Putamen (tissue), 1 donor: ENCODE measurements around the gene ZNF792.
"Not testable (repeated sequence)": the region's sequence is repeated elsewhere in the genome, so short reads cannot be mapped to it uniquely, and the experiment has no call there.

Experiments used
- DNase-seq: peaks from one replicate; pipeline ENCODE4 v3.0.0-alpha.2; 2016; ENCODE audit warnings: low spot score

ZNF792 gene

DNA sequence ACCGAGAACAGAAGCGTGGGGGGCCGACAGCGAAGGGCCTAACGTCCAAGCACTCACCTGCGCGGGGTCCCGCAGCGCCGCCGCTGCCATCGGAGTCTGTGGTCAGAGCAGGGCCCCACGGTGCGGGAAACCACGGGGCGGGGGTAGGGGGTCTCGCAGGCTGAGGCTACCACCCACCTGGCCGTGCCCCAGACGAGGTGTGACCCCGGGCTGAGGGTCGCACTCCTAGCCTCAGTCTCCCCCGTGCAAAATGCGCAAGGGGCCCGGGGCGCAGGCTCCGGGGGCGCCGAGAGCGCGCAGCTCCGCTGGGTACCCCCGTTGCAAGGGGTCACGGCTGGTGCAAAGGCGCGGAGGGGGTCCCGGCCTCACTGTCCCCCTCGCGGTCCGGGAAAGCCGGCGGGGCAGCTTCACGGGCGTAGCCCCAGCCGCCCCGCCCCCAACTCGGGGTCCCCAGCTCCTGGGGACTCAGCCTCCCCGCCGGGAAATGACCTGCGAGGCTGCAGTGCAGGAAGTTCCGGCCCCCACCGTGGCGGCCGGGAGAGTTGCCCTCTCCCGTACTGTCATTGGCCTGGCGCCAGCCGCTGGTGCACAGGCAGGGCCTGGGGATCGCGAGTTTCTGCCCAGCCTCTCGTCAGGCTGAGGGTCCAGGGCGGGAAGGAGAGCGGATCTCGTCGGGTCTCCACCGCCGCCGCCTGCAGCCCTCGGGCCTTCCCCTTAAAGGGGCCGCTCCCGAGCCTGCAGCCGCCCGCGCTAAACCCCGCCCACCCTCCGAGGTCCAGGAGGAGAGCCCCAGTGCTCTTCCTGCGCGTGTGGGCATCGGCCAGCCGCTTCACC lies at the start of gene ZNF792:
ZNF792 (minus strand) TSS at position 657 of the 834 bp plus-strand sequence; CDS start at position 90, 567 bp downstream.
- peak; percentile 25 for DNase-seq

DNA sequence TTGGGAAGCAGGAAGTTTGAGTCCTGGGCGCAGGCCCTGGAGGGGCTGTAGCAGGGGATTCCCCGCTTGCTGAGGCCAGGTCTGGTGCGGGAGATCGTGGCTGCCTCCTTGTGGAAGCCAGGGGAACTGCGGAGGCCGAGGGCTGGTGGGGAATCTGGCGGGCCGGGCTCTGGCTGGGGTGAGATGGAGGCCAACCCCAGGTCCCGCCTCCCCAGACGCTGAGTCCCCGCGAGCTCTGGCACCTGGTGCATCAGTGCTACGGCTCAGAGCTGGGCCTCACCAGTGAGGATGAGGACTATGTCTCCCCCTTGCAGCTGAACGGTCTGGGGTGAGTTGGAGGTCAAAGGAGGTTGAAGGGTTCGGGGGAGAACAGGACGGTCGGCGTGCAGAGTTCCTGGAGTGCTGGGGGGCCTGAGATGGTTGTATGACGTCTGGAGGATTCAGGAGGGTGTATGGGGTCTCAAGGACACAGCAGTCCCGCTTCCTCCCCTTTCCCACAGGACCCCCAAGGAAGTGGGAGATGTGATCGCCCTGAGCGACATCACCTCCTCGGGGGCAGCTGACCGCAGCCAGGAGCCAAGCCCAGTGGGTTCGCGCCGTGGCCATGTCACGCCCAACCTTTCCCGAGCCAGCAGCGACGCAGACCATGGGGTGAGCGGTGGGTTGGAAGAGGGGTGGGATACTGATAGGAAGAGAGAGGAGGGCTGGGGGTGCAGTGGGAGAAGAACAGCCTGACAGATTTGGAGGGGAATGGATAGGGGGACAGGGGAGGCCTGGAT lies 49.2 kb upstream of the ZNF792 start:
- DNase-seq: no peak

DNA sequence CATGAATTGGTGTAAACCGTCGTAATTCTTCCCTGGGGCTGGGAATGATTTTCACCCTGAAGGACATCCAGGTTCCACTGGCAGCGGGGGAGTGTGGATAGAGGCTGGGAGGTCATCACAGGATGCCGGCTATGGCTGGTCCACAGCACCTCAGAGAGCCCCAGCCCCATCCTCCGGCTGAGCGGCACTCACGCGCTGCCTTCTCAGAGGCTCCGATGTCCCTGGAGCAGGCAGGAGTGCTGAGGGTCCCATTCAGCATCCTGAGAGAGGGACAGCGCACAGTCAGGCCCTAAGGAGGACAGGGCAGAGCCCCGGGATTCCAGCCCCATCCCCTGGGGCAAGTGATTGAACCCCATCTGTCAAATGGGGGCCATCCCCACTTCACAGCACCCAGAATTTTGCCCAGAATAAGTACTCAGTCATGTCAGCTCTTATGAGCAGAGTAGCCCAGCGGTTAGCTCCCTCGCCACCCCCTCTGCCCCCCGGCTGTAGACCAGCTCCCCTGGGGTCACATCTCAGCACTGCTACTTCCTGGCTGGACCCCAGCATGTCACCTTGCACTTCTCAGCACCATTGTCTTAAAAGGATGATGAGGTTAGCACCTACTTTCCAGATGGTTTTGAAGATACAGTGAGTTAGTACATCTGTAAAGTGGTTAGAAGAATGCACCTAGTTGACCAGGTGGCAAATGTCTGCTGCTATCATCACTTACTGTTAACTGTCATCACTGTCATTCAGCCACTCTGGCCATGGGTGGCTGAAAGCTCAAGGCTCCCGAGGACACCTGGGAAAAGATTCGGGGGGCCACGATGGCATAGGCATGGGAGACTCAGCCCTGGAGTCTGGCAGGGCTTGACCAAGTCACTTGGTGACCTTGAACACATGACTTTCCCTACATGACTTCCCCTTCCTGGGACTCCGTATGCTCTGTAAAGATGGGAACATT lies 48.0 kb upstream of the ZNF792 start:
- no peak for DNase-seq

DNA sequence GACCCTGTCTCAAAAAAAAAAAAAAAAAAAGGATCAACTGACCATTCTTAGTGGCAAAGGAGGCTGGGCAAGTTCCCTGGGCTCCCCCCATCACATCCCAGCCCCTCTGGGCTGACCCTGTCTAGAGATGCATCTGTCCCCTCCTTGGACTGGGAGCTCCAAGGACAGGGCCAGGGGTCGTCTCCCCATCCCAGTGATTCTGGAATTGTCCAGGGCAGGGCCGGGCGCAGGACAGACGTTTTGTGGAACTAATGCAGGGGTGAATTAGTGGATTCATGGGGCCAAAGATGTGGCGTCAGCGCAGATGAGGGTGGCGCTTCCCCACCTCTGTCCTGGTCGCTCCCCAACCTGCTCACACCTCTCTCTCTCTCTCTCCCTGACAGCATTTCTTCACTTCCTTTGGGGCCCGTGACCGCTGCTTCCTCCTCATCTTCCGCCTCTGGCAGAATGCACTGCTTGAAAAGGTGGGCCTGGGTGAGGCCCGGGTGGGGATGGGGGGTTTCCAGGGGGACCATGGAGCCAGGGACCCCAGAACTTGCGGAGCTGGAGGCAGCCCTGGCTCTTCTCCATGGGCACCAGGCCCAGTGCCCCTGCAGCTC lies 47.2 kb upstream of the ZNF792 start:
- no peak for DNase-seq

DNA sequence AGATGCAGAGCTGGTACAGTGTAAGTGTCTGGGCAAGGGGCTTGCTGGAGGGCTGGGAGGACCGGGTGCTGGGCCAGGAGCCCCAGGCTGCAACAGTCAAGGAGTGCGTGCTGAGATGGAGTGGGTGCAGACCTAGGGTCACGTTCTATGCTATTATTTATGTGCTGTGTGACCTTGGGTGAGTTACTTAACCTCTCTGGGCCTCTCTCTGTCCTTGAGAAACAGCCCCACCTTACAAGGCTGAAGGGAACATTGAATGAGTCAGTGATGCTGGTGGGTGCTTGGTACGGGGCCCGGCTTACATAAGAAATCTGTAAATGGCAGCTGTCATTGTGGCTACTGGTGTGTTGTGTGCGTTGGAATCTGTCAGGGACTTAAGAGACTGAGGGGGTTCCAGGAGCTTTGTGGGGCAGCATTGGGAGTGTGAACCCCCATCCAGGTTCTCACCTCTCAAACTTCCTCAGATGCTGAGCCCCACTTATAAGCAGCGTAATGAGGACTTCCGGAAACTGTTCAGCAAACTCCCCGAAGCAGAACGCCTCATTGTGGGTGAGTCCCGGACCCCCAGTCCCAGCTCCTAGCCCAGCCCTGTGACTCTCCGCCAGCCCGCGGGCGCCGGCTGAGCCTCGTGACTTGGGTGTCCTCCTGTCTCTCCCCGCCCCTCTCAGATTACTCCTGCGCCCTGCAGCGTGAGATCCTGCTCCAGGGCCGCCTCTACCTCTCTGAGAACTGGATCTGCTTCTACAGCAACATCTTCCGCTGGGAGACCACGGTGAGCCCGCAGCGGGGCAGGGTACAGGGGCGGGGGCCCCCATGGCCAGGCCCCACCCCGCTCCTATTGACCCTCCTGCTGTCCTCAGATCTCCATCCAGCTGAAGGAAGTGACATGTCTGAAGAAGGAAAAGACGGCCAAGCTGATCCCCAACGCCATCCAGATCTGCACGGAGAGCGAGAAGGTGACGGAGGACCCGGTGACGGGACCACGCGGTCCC lies 45.7 kb upstream of the ZNF792 start:
- DNase-seq: no peak

DNA sequence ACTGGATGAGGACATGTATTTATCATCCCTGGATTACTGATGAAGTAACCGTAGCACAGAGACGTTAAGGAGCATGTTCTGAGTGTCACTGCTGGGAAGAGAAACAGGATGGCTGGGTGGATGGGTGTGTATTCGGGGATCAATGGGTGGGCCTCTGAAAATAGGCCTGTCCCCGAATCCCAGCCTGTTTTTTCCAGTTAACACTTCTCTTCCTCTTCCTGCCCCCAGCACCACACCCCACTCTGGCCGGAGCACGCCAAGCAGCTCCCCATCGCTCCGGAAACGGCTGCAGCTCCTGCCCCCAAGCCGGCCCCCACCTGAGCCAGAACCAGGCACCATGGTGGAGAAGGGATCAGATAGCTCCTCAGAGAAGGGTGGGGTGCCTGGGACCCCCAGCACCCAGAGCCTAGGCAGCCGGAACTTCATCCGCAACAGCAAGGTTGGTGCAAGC lies 44.9 kb upstream of the ZNF792 start:
- DNase-seq: no peak

DNA sequence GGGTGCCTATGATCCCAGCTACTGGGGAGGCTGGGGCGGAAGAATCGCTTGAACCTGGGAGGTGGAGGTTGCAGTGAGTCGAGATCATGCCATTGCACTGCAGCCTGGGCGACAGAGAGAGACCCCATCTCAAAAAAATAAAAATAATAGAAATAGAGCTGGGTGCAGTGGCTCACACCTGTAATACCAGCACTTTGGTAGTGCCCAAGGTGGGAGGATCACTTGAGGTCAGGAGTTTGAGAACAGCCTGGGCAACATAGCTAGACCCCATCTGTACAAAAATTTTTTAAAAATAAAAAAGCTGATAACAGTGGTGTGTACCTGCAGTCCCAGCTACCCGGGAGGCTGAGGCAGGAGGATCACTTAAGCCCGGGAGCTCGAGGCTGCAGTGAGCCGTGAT lies 43.4 kb upstream of the ZNF792 start:
- DNase-seq: not testable (repeated sequence)

DNA sequence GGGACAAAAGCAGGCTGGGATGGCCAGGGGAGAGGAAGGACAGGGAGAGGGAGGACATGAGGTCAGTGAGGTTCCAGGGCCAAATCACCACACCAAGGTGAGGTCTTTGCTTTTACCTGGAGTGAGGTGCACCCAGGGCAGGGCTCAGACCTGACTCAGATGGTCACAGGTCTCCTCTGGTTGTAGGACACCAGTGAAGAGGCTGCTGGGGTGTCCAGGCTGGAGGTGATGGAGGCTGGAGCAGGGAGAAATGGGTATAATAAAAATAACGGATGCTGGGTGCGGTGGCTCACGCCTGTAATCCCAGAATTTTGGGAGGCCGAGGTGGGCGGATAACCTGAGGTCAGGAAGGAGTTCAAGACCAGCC lies 43.0 kb upstream of the ZNF792 start:
- no peak for DNase-seq

DNA sequence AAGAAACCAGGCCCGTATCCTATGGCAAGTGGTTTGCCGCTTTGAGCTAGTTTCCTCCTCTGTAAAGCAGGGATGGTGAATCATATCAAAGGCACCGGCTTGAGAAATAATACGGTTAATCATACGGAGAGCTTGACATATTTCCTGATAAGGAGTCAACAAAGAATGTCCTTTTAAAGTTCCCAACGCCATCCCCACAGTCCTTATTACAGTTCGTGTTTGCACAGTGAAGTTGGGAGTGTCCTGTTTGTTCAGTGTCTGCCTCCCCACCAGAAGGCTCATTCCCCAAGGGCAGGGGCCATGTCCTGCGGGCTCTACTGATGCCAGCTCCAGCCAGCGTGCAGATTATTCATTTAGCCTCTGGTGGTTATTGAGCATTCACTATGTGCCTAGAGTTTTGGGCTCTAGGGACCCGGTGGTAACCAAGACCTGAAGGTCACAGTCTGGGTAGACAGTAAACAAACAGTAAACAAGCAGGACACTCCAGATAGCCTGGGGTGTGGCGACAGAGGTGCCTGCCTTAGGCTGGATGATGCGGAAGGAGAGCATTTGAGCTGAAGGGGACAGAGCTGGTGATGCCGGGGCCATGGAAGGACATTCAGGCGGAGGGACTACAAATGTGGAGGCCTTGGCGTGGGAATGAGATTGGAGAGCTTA lies 42.4 kb upstream of the ZNF792 start:
- no peak for DNase-seq

DNA sequence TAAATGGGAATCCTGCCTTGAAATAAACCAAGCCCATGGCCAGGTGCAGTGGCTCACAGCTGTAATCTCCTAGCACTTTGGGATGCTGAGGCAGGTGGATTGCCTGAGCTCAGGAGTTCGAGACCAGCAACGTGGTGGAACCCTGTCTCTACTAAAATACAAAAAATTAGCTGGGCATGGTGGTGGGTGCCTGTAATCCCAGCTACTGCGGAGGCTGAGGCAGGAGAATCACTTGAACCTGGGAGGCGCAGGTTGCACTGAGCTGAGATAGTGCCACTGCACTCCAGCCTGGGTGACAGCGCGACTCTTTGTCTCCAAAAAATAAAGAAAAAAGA lies 41.9 kb upstream of the ZNF792 start:
- DNase-seq: not testable (repeated sequence)

DNA sequence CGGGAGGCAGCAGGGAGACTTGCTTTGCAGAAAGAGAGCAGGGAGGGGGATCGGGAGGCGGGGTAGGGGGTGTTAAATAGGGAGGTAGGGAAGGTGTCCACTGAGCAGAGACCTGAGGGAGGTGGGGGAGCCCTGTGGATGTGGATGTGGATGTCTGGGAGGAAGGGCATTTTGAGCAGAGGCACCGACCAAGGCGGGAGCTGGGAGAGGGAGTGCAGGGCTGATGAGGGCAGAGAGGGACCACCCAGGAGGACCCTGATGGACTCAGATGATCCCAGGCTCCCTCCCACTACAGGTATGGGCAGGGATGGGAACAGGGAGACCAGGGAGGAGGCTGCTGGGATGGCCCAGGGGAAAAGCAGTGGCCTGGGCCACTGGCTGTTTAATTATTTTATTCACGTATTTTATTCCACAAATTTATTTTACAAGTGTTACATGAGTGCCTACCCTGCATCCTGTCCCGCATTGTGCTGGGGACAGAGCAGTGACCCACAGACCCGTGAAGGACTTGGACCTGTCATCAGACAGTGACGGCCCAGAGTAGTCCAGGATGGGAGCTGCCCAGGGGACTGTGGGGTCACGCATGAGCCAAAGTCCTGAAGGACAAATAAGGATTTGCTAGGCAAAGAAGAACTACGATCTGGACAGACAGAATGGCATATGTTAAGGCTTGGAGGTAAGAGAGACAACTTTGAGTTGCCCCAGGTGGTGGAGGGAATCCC lies 41.4 kb upstream of the ZNF792 start:
- DNase-seq: no peak

DNA sequence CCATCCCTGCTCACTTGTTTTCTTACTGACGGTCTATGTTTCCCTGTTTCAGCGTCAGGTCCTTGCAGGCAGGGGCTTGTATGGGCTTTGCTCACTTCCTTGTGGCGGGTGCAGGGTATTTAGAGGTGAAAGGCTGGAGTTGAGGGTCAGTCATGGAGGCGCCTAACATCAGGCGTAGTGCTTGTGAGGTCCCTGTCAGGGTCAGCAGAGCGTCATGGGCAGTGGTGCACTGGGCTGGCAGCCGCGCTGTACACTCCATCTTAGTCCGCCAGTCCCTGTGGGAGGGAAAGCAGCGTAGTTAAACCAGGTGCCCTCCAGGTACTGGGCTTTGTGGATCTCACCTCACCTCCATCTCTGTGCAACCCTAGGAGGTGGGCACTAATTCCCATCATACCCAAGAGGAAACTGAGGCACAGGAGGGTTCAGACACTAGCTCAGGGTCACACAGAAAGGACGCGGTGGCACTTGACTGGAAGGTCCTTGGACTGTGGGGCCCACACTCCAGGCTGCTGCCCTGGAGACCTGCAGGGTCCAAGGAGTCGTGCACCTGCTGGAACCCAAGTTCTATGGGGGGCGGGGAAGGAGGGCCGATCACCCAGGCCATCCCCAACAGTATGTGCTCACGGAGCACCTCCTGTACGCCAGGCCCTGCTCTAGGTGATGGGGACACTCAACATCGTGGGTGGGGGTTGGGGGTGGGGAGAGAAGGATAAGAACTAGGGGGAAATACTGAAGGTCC lies 40.7 kb upstream of the ZNF792 start:
- no peak for DNase-seq

DNA sequence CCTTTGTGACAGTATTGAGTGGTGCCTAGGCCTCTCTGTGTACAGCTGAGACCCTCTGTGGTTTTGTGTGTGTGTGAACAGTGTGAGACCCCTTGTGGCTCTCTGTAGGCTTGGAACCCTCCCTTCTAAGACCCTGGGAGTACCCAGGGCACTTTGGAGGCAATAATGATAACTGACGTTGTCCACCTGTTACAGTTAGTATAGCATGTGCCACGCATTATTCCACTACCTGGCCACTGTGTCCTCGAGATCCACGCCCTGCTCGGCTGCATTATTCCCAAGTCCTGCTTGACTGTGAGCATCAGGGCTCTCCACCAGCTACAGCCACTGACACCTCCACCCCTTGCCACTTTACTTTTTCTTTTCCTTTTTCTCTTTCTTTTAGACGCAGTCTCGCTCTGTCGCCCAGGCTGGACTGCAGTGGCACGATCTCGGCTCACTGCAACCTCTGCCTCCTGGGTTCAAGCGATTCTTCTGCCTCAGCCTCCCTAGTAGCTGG lies 38.1 kb upstream of the ZNF792 start:
- no peak for DNase-seq

DNA sequence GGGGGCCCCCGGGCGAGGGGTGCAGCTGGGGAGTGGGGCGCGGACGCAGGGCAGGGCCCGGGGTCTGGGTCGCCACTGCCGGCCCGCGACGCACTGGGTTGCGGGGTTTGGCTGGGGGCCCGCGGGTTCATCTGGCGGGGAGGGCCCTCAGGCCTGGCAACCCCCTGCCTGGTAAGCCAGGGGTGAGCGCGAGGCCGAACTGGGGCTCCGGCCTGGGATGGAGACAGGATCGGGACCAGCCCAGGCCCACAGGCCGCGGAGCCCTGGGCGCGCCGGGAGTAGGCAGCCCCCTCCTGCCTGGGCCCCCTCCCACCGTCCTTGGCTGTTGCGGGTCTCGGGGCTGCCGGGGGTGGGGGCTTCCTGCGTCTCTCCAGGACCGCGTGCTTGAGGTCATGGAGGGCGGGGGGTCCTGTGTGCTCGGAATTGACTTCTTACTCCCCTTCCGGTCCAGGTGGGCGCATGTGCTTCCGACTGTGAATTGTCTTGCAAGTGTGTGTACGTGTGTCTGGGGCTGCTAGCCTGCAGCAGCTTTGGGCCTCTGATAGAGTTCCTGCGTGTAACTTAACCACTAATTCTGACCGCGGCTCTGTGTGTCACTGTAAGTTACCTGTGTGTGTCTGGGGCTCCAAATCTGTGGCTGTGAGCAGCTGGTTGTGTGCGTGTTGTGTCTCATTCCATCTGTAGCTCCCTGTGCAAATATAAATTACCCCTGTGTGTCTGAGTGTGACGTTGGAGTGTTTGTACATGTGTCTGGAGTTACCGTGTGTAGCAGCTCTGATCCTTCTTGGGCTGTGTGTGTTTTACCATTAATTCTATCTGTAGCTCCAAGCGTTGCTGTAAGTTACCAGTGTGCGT lies 36.8 kb upstream of the ZNF792 start:
- DNase-seq: no peak

DNA sequence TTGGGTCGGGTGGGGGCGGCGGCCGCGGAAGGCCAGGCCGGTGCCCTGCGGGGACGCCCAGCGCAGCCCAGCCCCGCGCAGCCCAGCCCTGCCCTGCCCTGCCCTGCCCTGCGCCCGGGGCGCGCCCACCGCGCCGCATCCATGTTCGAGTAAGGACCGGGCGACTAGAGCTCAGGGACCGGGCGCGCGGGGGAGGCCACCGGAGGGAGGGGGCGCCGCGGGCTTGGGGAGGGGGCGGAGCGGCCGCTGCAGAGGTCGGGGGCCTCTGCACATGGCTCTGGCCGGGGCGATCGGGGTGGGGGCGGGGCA lies 36.3 kb upstream of the ZNF792 start:
- DNase-seq: no peak

DNA sequence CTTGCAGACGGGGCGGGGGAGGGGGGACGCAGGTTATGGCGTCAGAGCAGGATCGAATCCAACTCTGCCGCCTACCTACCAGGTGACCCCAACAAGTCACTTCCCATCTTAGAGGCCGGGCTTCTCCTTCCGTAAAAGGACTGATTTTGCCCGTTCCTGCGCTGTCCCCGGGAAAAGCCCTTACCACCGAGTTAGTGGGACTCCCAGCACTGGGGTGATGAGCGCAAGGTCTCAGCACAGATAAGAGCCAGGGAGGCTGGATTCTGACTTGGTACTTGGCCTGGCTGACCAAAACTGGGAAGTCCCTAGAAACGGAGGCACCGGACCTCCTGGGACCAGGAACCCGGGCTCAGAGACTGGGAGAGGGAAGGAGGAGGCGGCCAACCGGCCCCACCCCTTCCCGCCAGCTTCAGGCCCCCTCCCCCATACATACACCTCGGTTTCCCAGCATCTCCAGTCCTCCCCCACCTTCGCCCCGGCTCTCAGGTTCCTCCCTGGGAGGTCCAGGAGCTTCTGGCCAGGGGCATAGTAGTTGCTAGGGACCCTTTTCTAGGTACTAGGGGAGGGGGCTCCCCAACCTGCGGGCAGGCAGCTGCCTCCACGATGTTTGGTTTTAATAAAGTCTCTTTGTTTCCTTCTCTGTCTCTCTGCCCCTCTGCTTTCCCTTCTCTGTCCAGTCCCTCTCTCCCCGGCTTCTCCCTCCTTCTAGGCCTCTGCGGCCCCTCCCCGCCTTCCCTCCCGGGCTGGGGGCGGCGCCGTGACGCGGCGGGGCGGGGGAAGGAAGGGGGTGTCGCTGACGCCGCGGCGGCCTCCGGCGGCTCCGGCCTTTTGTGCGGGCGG lies 35.7 kb upstream of the ZNF792 start, which contains the start of gene GRAMD1A:
GRAMD1A (plus strand) TSS at position 826 of the 840 bp plus-strand sequence. CDS start 156 bp downstream, outside the sequence.
- DNase-seq: peak; percentile 84
